ENCODE results near the gene WNT2. TPM values are rescaled to one million over a fixed set of nuclear protein-coding genes. Genes with fewer than 3 reads are reported as not detected.

The WNT2 gene
- polyA plus RNA-seq, 1 experiment, result 24.4 TPM

GRCh38 chr7:117297606-117298005, 25.3 kb downstream of the WNT2 start:
- Histone ChIP-seq H3K27ac (ENCODE audit: low read depth, low read length) (no peak overlapping the region), H3K4me3 (ENCODE audit: low read depth, low read length) (no peak overlapping the region), H3K9me3 (ENCODE audit: control insufficient read depth, insufficient read depth, low read length) (no peaks in the 10 kb centered on the region), H3K27me3 (ENCODE audit: control insufficient read depth, insufficient read depth, low read length) (no peaks in the 10 kb centered on the region)
- no peak for TF ChIP-seq CTCF (IDR thresholded peaks at IDR 0.05; ENCODE audit: low read depth, low read length)
- ChIA-PET POLR2A (no interaction called here), CTCF (no interaction called here)
- no peak for DNase-seq (ENCODE audit: low read depth, low spot score)

GRCh38 chr7:117296066-117296465, 26.8 kb downstream of the WNT2 start:
- ChIA-PET CTCF (no interaction called here), POLR2A (no interaction called here)
- no peak for DNase-seq (ENCODE audit: low read depth, low spot score)
- Histone ChIP-seq H3K4me3 (ENCODE audit: low read depth, low read length) (no peak overlapping the region), H3K27me3 (ENCODE audit: control insufficient read depth, insufficient read depth, low read length) (no peaks in the 10 kb centered on the region), H3K27ac (ENCODE audit: low read depth, low read length) (no peak overlapping the region), H3K9me3 (ENCODE audit: control insufficient read depth, insufficient read depth, low read length) (no peaks in the 10 kb centered on the region)
- TF ChIP-seq CTCF (IDR thresholded peaks at IDR 0.05; ENCODE audit: low read depth, low read length), result no peak

- POLR2A ChIA-PET, result no interaction called here
- Histone ChIP-seq H3K4me3 (ENCODE audit: low read depth, low read length) (no peak overlapping the region), H3K9me3 (ENCODE audit: control insufficient read depth, insufficient read depth, low read length) (no peaks in the 10 kb centered on the region; the same call in 1 of the 2 replicates), H3K27ac (ENCODE audit: low read depth, low read length) (no peak overlapping the region), H3K27me3 (ENCODE audit: control insufficient read depth, insufficient read depth, low read length) (no peaks in the 10 kb centered on the region)
- no peak for DNase-seq (ENCODE audit: low read depth, low spot score)
- CTCF ChIA-PET, result interaction anchor here (0.9 kb wide), 1 partner anchor 73 kb away, joined by 3 read pairs; no protein-coding TSS in a partner anchor
- TF ChIP-seq CTCF (IDR thresholded peaks at IDR 0.05; ENCODE audit: low read depth, low read length), result no peak
Observed at GRCh38 chr7:117285826-117286225, 37.0 kb downstream of the WNT2 start.

- no peak for TF ChIP-seq CTCF (IDR thresholded peaks at IDR 0.05; ENCODE audit: low read depth, low read length)
- Histone ChIP-seq H3K9me3 (ENCODE audit: control insufficient read depth, insufficient read depth, low read length) (no peaks in the 10 kb centered on the region; the same call in 1 of the 2 replicates), H3K27ac (ENCODE audit: low read depth, low read length) (no peak overlapping the region), H3K27me3 (ENCODE audit: control insufficient read depth, insufficient read depth, low read length) (no peaks in the 10 kb centered on the region), H3K4me3 (ENCODE audit: low read depth, low read length) (no peak overlapping the region)
- DNase-seq (ENCODE audit: low read depth, low spot score), result no peak
- CTCF ChIA-PET, result interaction anchor here (1.0 kb wide), 1 partner anchor 101 kb away, joined by 3 read pairs; no protein-coding TSS in a partner anchor
- POLR2A ChIA-PET, result no interaction called here
Observed at GRCh38 chr7:117284692-117285091, 38.2 kb downstream of the WNT2 start.

GRCh38 chr7:117283779-117284178, 39.1 kb downstream of the WNT2 start:
- Histone ChIP-seq H3K27me3 (ENCODE audit: control insufficient read depth, insufficient read depth, low read length) (no peaks in the 10 kb centered on the region), H3K27ac (ENCODE audit: low read depth, low read length) (peak overlapping the region; percentile 43), H3K9me3 (ENCODE audit: control insufficient read depth, insufficient read depth, low read length) (no peaks in the 10 kb centered on the region; the same call in 1 of the 2 replicates), H3K4me3 (ENCODE audit: low read depth, low read length) (no peak overlapping the region)
- CTCF ChIA-PET, result interaction anchor here (1.0 kb wide), 1 partner anchor 102 kb away, joined by 3 read pairs; no protein-coding TSS in a partner anchor
- no peak for DNase-seq (ENCODE audit: low read depth, low spot score)
- TF ChIP-seq CTCF (IDR thresholded peaks at IDR 0.05; ENCODE audit: low read depth, low read length), result no peak
- POLR2A ChIA-PET, result interaction anchor here (1.1 kb wide), 1 partner anchor 12 kb away, joined by 3 read pairs; no protein-coding TSS in a partner anchor
